H9 (cell line): ENCODE results near the gene MMP23B. TPM values are rescaled to one million over a fixed set of nuclear protein-coding genes. Genes with fewer than 3 reads are reported as not detected.

ENCODE experiments used
- DNase-seq: peaks from one replicate; pipeline ENCODE4 v3.0.0-alpha.2; 2017
- H2AFZ ChIP-seq: one replicate; pipeline ENCODE4 v1.6.1; 2013; ENCODE audit warnings: mild to moderate bottlenecking, low read length, control low read depth, moderate library complexity
- H2AK5ac ChIP-seq: 2 replicates; pipeline ENCODE4 v1.6.1; 2013; ENCODE audit warnings: low read length, control low read depth, mixed read lengths; ENCODE audit not compliant: insufficient read length
- H2BK120ac ChIP-seq: one replicate; pipeline ENCODE4 v1.6.1; 2013; ENCODE audit warnings: low read depth, mild to moderate bottlenecking, low read length, control low read depth, inconsistent platforms; ENCODE audit not compliant: poor library complexity, severe bottlenecking
- H2BK12ac ChIP-seq: 2 replicates; pipeline ENCODE4 v1.6.1; 2013; ENCODE audit warnings: low read length, control low read depth, mixed read lengths, low read depth; ENCODE audit not compliant: insufficient read length
- H2BK15ac ChIP-seq: 2 replicates; pipeline ENCODE4 v1.6.1; 2013; ENCODE audit warnings: low read depth, low read length, control low read depth
- H2BK20ac ChIP-seq: one replicate; pipeline ENCODE4 v1.6.1; 2013; ENCODE audit warnings: low read depth, mild to moderate bottlenecking, low read length, control low read depth, inconsistent platforms; ENCODE audit not compliant: poor library complexity, severe bottlenecking
- H2BK5ac ChIP-seq: 2 replicates; pipeline ENCODE4 v1.6.1; 2013; ENCODE audit warnings: low read length, control low read depth, mixed read lengths; ENCODE audit not compliant: insufficient read length
- H3K14ac ChIP-seq: 2 replicates; pipeline ENCODE4 v1.6.1; 2013; ENCODE audit warnings: low read length, control low read depth; ENCODE audit not compliant: insufficient read depth
- H3K18ac ChIP-seq: 2 replicates; pipeline ENCODE4 v1.6.1; 2013; ENCODE audit warnings: low read depth, mild to moderate bottlenecking, mixed read lengths, low read length, control low read depth; ENCODE audit not compliant: insufficient read length
- H3K23ac ChIP-seq: 2 replicates; pipeline ENCODE4 v1.6.1; 2013; ENCODE audit warnings: low read length, control low read depth, mixed read lengths, low read depth; ENCODE audit not compliant: insufficient read length
- H3K23me2 ChIP-seq: 2 replicates; pipeline ENCODE4 v1.6.1; 2013; ENCODE audit warnings: low read depth, mild to moderate bottlenecking, mixed read lengths, low read length, control low read depth; ENCODE audit not compliant: insufficient read length, poor library complexity, severe bottlenecking
- H3K27ac ChIP-seq: 2 replicates; pipeline ENCODE4 v1.5.1; 2013; ENCODE audit warnings: low read length, control low read depth, mixed read lengths, low read depth; ENCODE audit not compliant: insufficient read length
- H3K27me3 ChIP-seq: 2 replicates; pipeline ENCODE4 v1.6.1; 2013; ENCODE audit warnings: low read length, control low read depth, inconsistent platforms; ENCODE audit not compliant: insufficient read depth
- H3K4ac ChIP-seq: 2 replicates; pipeline ENCODE4 v1.6.1; 2013; ENCODE audit warnings: low read depth, mild to moderate bottlenecking, control low read depth, inconsistent platforms, low read length, moderate library complexity
- H3K4me1 ChIP-seq: 2 replicates; pipeline ENCODE4 v1.6.1; 2013; ENCODE audit warnings: low read length, control low read depth, inconsistent platforms; ENCODE audit not compliant: insufficient read depth
- H3K4me2 ChIP-seq: 2 replicates; pipeline ENCODE4 v1.6.1; 2013; ENCODE audit warnings: low read length, control low read depth, mixed read lengths; ENCODE audit not compliant: insufficient read length, insufficient read depth
- H3K56ac ChIP-seq: 2 replicates; pipeline ENCODE4 v1.6.1; 2013; ENCODE audit warnings: low read depth, mild to moderate bottlenecking, mixed read lengths, low read length, control low read depth; ENCODE audit not compliant: insufficient read length
- H3K79me1 ChIP-seq: 2 replicates; pipeline ENCODE4 v1.6.1; 2013; ENCODE audit warnings: low read depth, mild to moderate bottlenecking, moderate library complexity, low read length, control low read depth, inconsistent platforms; ENCODE audit not compliant: insufficient read depth, poor library complexity, severe bottlenecking
- H3K79me2 ChIP-seq: 2 replicates; pipeline ENCODE4 v1.6.1; 2013; ENCODE audit warnings: low read length, control low read depth, inconsistent platforms; ENCODE audit not compliant: insufficient read depth
- H3K9ac ChIP-seq: 2 replicates; pipeline ENCODE4 v1.6.1; 2013; ENCODE audit warnings: low read length, control low read depth, mixed read lengths; ENCODE audit not compliant: insufficient read length; ENCODE audit errors: extremely low read depth
- H3K9me3 ChIP-seq: one replicate; pipeline ENCODE4 v1.6.1; 2013; ENCODE audit warnings: low read depth, low read length, inconsistent platforms; ENCODE audit not compliant: control insufficient read depth
- H3T11ph ChIP-seq: one replicate; pipeline ENCODE4 v1.6.1; 2013; ENCODE audit warnings: mild to moderate bottlenecking, low read length, control low read depth, inconsistent platforms
- H4K20me1 ChIP-seq: one replicate; pipeline ENCODE4 v1.6.1; 2013; ENCODE audit not compliant: control insufficient read depth, insufficient read length, insufficient read depth
- H4K5ac ChIP-seq: 2 replicates; pipeline ENCODE4 v1.6.1; 2013; ENCODE audit warnings: low read depth, mild to moderate bottlenecking, mixed read lengths, low read length, control low read depth; ENCODE audit not compliant: insufficient read length
- H4K8ac ChIP-seq: replicated peaks from 2 replicates; pipeline ENCODE4 v1.6.1; 2013; ENCODE audit warnings: low read length, control low read depth, mixed read lengths, low read depth; ENCODE audit not compliant: insufficient read length
- H4K91ac ChIP-seq: 2 replicates; pipeline ENCODE4 v1.6.1; 2013; ENCODE audit warnings: low read depth, mild to moderate bottlenecking, moderate library complexity, mixed read lengths, low read length, control low read depth; ENCODE audit not compliant: insufficient read length
- H3K27ac Mint-ChIP-seq, 3 experiments: 2 replicates in 2 of 3; 3 replicates in 1 of 3; pipeline ENCODE4 v1.8.0; 2020 to 2021; ENCODE audit warnings: mixed read lengths in 3 of 3, mild to moderate bottlenecking in 1 of 3, moderate library complexity in 1 of 3
- H3K27me3 Mint-ChIP-seq: 2 replicates; pipeline ENCODE4 v1.8.0; 2021; ENCODE audit warnings: low read depth, mild to moderate bottlenecking, moderate library complexity, mixed read lengths
- H3K36me3 Mint-ChIP-seq, 3 experiments: 2 replicates in 2 of 3; 3 replicates in 1 of 3; pipeline ENCODE4 v1.8.0; 2020 to 2021; ENCODE audit warnings: low read depth in 3 of 3, mixed read lengths in 3 of 3; ENCODE audit not compliant: insufficient read depth in 1 of 3
- H3K4me1 Mint-ChIP-seq, 2 experiments: 2 replicates each; pipeline ENCODE4 v1.8.0; 2020; ENCODE audit warnings: mixed read lengths in 2 of 2
- H3K4me3 Mint-ChIP-seq, 2 experiments: 2 replicates in 1 of 2; 3 replicates in 1 of 2; pipeline ENCODE4 v1.8.0; 2020 to 2021; ENCODE audit warnings: mild to moderate bottlenecking in 2 of 2, mixed read lengths in 2 of 2, moderate library complexity in 1 of 2
- H3K9me3 Mint-ChIP-seq, 2 experiments: 2 replicates in 1 of 2; 3 replicates in 1 of 2; pipeline ENCODE4 v1.8.0; 2020; ENCODE audit warnings: mild to moderate bottlenecking in 2 of 2, mixed read lengths in 2 of 2, moderate library complexity in 1 of 2
- CTCF ChIP-seq: fragments of 200-600 bp; sonication (generic); conservative IDR thresholded peaks from 3 replicates; pipeline ENCODE4 v1.8.0; 2021; ENCODE audit warnings: antibody characterized with exemption, mild to moderate bottlenecking
- WGBS: extraction: QIAGEN DNeasy Blood & Tissue Kit; methylation state at CpG from one replicate; pipeline ENCODE4 v1.1.7; 2013; ENCODE audit warnings: missing lambda C conversion rate, low lambda C conversion rate, mixed read lengths; ENCODE audit not compliant: insufficient read length; ENCODE audit errors: extremely low coverage; 5-methylcytosine and 5-hydroxymethylcytosine counted together
- total RNA-seq: library from RNA; stranded (reverse); gene quantifications from 2 replicates; pipeline ENCODE4 v1.2.1, GENCODE V29; 2021

Gene MMP23B
- total RNA-seq, 1 experiment from 2014 or later = 12.5 TPM

- DNase-seq = no peak
- no peaks in the 10 kb centered on the region for H3K4me1 ChIP-seq
- H3K27ac ChIP-seq = no peak overlapping the region
- no peak overlapping the region for H2BK15ac ChIP-seq
- no peak overlapping the region for H2BK20ac ChIP-seq
- H3K27me3 ChIP-seq = no peaks in the 10 kb centered on the region; the same call in 1 of the 2 replicates
- no peak overlapping the region for H2BK12ac ChIP-seq
- H3K9me3 ChIP-seq = no peaks in the 10 kb centered on the region
- no peak overlapping the region for H3K9ac ChIP-seq
- no peak overlapping the region for H2BK5ac ChIP-seq
- Mint-ChIP-seq H3K4me1 (peaks cover 4 to 7% of the 10 kb centered on the region in 2 experiments; a peak in 3 of 4 replicates), H3K27ac (peak overlapping the region in 1 of 3 experiments; percentile 32; a peak in 1 of 7 replicates), H3K27me3 (peaks cover 55% of the 10 kb centered on the region), H3K36me3 (no peaks in the 10 kb centered on the region), H3K9me3 (no peaks in the 10 kb centered on the region), H3K4me3 (no peak overlapping the region)
- no peak overlapping the region for H3K18ac ChIP-seq
- no peak overlapping the region; the same call in 1 of the 2 replicates for H3K14ac ChIP-seq
- H4K20me1 ChIP-seq = no peaks in the 10 kb centered on the region
- no peak overlapping the region for H2AK5ac ChIP-seq
- H4K8ac ChIP-seq = no peak overlapping the region
- H3K4me2 ChIP-seq = no peak overlapping the region
- H3T11ph ChIP-seq = no peak overlapping the region
- H3K56ac ChIP-seq = no peak overlapping the region
- no peak overlapping the region for H2AFZ ChIP-seq
- H3K4ac ChIP-seq = no peak overlapping the region
- no peak overlapping the region for H2BK120ac ChIP-seq
- no peak for TF ChIP-seq CTCF
- no peaks in the 10 kb centered on the region for H3K79me2 ChIP-seq
- H4K5ac ChIP-seq = no peak overlapping the region
- no peak overlapping the region for H3K23ac ChIP-seq
- peaks cover 8% of the 10 kb centered on the region for H3K23me2 ChIP-seq
- H3K79me1 ChIP-seq = no peaks in the 10 kb centered on the region
- WGBS = no CpG with 5 or more reads among the region's 13 CpGs
- no peak overlapping the region for H4K91ac ChIP-seq
Measured at GRCh38 chr1:1602968-1603506, 28.9 kb upstream of the MMP23B start.
